LNCaP clone FGC (cell line): Measurements from ENCODE around the gene AXIN2.

Experiments
- DNase-seq: peaks from one replicate; pipeline ENCODE4 v3.0.0-alpha.2; 2011; ENCODE audit warnings: low read depth
- H3K4me3 ChIP-seq: 2 replicates; pipeline ENCODE4 v1.5.1; 2011; ENCODE audit warnings: mild to moderate bottlenecking, low read depth, low read length, control low read depth
- TF ChIP-seq, protein P1 (sequence below): IDR thresholded peaks from 2 replicates; pipeline ENCODE4 v1.5.1; 2012; ENCODE audit warnings: mild to moderate bottlenecking; ENCODE audit not compliant: control insufficient read depth, insufficient read depth; ENCODE audit errors: extremely low read depth

Gene AXIN2

DNA sequence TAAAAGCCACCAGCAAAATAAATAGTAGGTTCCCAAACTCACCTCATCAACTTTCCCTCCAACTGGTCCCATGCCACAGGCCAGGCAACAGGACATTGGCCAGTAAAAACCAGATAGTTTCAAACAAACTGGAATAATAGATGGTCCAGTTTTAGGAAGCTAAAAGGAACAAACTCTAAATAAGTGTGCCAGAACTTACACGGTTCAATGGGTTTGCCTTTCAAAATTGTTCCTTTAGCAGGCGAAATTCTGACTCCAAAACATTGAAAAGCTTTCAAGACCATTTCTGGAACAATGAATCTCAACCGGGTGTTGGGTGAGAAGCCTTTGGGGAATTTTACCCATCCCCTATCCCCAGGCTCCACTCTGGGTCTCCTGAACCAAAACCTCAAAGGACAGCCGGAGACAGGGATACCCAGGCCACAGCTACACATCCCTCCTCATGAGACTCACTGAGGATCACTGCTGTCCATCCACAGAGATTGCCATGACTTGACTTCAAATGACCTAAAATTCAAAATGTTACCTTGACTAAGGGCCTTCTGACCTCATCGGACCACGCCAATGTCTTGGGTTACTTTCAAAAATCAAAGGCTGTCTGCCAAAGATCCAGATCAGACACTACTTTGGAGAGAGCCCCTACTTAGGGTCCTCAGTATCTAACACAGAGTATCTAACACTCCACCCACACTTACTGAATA is 13.0 kb downstream of the AXIN2 start:
- DNase-seq = no peak
- TF ChIP-seq, protein P1, sequence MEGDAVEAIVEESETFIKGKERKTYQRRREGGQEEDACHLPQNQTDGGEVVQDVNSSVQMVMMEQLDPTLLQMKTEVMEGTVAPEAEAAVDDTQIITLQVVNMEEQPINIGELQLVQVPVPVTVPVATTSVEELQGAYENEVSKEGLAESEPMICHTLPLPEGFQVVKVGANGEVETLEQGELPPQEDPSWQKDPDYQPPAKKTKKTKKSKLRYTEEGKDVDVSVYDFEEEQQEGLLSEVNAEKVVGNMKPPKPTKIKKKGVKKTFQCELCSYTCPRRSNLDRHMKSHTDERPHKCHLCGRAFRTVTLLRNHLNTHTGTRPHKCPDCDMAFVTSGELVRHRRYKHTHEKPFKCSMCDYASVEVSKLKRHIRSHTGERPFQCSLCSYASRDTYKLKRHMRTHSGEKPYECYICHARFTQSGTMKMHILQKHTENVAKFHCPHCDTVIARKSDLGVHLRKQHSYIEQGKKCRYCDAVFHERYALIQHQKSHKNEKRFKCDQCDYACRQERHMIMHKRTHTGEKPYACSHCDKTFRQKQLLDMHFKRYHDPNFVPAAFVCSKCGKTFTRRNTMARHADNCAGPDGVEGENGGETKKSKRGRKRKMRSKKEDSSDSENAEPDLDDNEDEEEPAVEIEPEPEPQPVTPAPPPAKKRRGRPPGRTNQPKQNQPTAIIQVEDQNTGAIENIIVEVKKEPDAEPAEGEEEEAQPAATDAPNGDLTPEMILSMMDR = no peak
- no peak overlapping the region for H3K4me3 ChIP-seq

DNA sequence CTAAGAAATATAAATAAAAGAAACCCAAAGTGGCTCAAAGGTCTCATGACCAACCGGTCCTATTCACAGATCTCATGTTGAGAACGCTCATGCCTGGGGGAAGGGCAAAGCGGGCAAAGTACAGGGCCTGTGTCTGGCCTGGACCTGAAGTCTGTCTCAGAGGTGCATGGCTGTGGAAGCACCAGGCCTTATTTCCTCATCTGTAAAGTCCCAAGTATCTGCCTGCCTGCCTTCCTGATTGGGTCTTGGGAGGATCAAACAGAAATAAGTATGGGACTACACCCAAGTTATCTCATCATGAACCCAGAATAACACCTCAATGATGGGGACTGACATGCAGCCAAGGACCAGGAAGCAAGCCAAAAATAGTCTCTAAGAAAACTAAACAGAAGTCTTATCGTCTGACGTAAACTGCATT is 14.2 kb downstream of the AXIN2 start:
- TF ChIP-seq, protein P1 = no peak
- DNase-seq = peak; percentile 87
- no peak overlapping the region for H3K4me3 ChIP-seq

DNA sequence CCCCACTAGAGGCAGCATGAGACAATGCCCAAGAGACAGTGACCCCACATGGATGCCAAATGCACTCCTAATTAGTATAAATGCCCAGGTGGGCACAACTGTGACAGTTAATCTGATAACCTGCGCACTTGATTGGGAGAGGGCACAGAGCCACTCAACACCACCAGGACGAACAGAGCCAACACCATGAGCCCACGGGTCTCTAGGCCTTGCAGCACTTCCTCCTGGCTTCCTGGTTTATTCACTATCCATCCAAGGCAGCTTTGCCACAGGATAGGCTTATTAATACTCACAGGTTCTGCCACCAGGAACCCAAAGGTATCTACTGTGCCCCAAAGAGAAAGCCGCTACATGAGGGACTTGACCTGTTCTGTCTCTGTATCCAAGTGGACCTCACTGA is 14.9 kb downstream of the AXIN2 start:
- no peak for DNase-seq
- H3K4me3 ChIP-seq = no peak overlapping the region
- TF ChIP-seq, protein P1 = no peak

DNA sequence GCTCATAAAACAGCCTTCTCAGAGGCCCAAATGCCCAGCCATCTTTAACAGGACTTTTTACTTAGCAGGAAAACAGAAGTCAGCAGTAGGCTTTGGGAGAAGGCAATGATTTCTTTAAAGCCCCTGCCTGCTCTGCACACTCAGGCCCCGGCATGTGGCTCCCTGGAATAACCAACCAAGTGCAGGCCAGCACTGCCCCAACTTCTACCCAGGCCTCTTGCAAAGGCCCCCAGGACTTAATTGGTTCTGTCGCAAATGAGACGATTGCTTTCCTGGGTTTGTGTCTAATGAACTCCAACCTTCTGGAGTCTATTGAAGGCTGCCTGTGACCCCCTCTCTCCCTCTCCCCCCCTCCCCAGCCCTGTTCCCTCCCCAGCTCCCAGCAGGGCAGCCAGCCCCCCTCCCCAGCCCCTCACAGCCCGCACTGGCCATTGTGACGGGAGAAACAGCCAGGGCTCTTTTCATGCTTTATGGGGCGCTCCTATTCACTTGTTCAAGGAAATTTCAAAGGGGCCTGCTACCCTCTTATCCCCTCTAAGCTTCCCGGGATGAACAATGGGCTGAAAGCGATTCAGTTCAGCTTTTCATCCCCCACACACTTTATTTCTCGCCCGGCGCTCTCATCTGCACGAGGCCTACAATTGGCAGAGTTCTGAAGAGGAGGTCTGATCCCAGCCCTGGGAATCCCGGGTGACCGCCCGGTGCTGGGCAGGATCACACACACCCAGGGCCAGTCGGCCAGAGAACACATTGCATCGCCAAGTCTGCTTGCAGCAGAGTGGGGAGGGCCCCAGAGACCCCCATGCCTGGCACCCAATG is 15.5 kb downstream of the AXIN2 start:
- DNase-seq = no peak
- no peak overlapping the region for H3K4me3 ChIP-seq
- TF ChIP-seq, protein P1 = no peak

DNA sequence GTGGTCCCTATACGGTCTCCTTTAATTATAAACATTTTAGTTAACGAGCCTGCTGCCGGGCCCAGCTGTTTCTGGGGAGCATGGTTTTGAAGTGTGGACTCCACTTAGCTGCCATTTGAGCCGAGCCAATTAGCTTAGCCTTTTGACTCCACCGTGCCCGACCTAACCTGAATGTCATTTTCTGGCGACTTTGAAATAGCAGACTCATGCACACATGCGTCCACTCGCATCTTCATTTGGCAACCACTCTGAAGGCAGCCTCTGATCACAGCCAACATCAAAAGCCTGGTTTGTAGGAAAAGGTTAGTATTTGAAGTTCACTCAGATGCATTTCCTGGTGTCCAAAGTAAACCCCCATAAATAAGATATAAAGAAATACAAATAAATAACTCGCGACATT is 16.8 kb downstream of the AXIN2 start:
- no peak for DNase-seq
- no peak overlapping the region for H3K4me3 ChIP-seq
- TF ChIP-seq, protein P1 = no peak

DNA sequence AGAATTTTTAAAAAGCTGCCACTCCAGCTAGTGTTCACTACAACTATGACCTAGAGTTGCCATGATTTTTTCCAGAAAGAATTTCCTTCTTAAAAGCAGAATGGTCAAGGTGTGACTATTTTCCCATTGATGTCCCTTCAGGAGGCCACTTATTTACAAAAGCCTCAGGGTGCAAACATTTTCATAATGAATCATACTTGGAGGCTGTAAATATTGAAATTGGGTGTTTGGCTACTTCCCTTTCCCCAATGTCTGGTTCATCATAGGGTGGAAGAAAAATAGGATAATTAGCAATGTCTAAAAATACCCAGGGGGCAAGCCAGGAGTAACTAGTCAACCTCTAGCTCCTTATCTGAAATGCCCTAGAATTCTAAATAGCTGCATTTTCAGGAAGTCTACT is 18.8 kb downstream of the AXIN2 start:
- DNase-seq = no peak
- no peak overlapping the region for H3K4me3 ChIP-seq
- TF ChIP-seq, protein P1 = no peak

DNA sequence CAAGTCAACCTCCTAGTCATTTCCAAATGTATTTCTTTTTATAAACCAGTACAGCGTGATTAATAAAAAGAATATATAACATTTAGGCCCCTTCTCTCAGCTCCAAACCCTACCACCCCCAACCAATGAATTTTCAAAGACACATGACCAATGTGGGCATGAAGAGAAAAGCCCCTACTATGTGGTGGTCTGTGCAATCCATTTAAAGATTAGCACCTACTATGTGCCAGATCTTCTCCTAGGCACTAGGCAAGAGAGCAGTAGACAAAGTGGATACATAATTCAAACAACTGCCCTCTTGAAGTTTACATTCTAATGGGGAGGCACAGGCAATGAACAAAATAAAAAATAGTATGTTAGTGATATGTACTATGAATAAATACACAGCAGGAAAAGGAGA is 19.4 kb downstream of the AXIN2 start:
- TF ChIP-seq, protein P1 = no peak

More for the DNA sequence above, 19.4 kb downstream of the AXIN2 start:
- no peak for DNase-seq
- no peak overlapping the region for H3K4me3 ChIP-seq
